RKO (cell line): ENCODE data around the gene SERPINA1.

ENCODE experiments used
- DNase-seq: peaks from one replicate; pipeline ENCODE4 v3.0.0-alpha.2; 2016; ENCODE audit warnings: low spot score

The SERPINA1 gene

DNA sequence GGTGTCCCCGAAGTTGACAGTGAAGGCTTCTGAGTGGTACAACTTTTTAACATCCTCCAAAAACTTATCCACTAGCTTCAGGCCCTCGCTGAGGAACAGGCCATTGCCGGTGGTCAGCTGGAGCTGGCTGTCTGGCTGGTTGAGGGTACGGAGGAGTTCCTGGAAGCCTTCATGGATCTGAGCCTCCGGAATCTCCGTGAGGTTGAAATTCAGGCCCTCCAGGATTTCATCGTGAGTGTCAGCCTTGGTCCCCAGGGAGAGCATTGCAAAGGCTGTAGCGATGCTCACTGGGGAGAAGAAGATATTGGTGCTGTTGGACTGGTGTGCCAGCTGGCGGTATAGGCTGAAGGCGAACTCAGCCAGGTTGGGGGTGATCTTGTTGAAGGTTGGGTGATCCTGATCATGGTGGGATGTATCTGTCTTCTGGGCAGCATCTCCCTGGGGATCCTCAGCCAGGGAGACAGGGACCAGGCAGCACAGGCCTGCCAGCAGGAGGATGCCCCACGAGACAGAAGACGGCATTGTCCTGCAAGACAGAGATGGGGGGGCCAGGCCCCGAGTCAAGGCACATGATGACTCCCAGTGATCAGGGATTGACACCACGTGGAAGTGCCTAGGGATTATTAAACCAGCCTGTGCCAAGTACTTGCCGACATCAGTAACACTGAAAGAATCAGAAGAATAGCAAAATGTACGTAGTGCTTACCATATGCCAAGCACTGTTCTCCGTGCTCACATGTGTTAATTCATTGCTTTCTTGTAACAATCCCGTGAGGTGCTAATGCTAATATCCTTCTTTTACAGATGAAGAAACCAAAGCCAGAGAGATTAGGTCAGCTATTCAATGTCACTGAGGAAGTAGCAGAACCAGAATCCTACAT is 5.4 kb downstream of the SERPINA1 start:
- DNase-seq = no peak

DNA sequence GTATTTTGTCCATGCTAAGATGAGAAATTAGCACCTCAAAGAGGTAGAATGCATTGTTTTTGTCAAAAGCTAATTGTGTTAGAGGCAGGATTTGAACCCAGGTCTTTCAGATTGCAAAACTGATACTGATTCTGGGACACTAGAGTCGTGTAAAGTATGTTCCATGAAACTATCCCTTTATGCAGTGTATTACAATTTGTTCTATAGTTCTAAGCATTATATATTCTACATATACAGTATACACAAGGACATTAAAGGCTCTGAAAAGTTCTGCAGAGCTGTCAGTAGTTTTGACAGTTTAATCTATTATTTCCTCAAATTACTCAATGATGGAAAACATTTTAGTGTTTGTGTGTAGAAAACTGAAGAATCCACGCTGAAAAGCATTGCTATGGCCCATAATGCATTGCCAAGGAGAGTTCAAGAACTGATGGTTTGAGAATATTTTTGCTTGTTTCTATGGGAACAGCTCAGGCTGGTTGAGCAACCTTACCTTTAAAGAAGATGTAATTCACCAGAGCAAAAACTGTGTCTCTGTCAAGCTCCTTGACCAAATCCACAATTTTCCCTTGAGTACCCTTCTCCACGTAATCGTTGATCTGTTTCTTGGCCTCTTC is 6.2 kb downstream of the SERPINA1 start:
- no peak for DNase-seq

DNA sequence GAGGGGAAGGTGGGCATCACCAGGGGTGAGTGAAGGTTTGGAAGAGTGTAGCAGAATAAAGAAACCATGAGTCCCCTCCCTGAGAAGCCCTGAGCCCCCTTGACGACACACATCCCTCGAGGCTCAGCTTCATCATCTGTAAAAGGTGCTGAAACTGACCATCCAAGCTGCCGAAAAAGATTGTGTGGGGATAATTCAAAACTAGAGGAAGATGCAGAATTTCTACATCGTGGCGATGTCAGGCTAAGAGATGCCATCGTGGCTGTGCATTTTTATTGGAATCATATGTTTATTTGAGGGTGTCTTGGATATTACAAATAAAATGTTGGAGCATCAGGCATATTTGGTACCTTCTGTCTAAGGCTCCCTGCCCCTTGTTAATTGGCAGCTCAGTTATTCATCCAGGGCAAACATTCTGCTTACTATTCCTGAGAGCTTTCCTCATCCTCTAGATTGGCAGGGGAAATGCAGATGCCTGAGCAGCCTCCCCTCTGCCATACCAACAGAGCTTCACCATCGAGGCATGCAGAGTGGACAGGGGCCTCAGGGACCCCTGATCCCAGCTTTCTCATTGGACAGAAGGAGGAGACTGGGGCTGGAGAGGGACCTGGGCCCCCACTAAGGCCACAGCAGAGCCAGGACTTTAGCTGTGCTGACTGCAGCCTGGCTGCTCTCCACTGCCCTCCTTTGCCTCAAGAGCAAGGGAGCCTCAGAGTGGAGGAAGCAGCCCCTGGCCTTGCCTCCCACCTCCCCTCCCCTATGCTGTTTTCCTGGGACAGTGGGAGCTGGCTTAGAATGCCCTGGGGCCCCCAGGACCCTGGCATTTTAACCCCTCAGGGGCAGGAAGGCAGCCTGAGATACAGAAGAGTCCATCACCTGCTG is 7.0 kb downstream of the SERPINA1 start:
- no peak for DNase-seq

GRCh38 chr14:94380225-94381148 is 7.9 kb downstream of the SERPINA1 start:
- DNase-seq = no peak

DNA sequence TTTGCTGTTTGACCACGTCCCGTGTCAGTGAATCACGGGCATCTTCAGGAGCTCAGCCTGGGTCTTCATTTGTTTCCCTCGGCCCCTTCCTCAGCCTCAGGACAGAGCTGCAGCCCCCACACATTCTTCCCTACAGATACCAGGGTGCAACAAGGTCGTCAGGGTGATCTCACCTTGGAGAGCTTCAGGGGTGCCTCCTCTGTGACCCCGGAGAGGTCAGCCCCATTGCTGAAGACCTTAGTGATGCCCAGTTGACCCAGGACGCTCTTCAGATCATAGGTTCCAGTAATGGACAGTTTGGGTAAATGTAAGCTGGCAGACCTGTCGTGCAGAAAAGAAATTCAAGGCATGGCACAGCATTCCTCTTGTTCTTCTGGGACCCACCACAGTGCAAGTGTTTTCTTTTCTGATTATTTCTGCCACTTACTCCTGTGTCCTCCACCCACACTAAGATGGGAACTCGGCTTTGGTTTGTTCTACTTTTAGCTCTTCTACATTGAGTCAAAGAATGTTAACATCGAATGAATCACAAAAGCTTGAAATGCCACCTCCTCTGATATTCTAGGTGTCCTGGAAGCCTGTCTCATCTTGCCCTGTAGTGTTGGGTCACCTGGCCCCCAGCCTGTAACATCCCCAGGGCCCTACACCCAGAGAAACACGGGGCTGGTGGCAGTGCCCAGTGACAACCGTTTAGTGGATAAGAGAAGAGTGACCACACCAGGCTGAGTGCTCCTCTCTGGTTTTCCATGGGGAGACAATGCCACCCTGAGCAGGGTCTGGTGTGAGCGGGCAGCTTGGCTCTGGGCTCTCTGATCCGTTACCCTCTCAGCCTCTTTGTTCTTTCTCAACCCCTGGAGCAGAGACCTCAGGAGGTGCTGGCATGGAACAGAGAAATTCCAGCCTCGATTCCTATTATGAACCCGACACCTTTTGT is 8.8 kb downstream of the SERPINA1 start:
- DNase-seq = no peak

DNA sequence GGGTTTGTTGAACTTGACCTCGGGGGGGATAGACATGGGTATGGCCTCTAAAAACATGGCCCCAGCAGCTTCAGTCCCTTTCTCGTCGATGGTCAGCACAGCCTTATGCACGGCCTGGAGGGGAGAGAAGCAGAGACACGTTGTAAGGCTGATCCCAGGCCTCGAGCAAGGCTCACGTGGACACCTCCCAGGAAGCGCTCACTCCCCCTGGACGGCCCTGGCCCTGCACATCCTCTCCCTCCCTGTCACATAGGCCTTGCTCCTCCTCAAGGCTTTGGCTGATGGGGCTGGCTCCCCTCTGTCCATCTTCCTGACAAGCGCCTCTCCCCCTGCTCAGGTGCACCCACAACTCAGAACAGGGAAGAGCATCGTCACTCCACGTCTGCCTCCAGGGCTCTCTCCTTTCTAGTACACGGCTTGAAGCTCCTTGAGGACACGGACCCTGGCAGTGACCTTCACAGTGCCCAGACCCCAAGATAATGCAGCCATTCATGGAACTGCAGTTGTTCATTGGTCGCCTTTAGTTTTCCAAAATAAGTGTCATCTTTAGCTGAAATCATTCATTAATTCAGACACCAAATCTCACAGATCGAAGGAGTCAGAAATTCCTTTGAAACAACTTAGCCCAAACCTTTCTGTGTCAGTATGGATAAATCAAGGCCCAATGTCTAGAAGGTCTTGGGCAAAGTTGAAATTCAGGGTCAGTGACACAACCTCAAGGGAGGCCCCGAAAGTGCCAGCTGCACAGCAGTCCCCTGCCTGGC is 9.7 kb downstream of the SERPINA1 start:
- no peak for DNase-seq

DNA sequence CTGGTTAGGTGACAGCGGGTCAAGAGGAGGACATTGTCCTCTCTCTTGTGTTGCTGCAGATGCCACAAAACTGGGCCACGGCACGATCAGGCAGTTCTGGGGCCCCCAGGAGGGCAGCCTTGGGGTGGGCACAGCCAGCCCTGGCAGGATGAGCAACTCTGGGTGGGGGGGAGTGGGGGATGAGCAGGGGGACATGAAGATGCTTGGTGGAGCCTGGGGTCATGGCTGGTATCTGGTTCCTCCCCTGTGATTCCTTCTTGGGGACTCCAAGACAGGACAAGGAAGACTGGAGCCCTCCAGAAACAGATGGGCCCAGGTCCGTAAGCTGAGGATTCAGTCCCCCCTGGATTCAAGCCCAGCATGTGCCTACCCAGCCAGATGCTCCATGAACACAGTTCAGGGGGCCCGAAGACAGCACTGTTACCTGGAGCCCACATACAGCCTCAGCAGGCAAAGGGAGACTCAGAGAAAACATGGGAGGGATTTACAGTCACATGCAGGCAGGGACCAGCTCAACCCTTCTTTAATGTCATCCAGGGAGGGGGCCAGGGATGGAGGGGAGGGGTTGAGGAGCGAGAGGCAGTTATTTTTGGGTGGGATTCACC is 10.4 kb downstream of the SERPINA1 start:
- DNase-seq = no peak

DNA sequence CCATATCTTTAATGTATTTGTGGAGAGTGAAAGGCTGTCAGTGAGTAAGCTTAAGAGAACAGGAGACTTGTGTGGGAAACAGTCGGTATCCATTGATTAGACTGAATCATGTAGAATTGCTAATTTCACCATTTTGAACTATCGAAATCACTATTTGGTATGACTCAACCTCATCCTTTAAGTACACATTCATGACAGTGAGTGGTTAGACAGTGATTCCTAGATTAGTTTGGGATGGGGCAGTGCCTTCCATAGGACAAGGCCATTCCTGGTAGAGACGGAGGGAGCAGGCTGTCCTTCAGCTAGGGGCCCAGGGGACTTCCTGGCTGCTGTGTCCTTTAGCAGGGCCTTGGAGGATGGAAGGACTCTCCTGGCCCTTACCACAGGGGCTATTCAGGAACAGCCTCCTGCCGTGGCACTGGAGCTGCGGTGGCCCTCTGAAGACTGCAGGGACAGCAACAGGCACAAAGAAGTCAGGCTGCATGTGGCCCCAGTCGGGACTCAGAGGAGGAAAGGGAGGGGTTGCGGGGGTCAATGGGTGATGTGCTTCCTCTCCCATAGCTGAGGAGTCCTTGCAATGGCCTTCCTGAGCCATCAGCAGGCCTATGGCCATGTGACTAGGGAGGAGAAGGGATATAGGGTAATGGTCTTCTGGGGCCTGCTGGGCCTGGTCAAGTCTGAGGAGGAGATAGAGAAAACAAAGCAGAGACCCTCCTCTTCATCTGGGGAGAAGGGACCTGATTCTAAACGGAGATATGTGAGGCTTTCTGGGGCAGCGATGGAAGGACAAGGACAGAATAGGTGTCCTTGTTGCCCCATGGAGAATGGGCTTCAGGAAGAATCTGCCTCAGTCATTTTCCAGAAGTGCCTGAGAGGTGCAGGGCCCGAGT is 11.2 kb downstream of the SERPINA1 start:
- no peak for DNase-seq

DNA sequence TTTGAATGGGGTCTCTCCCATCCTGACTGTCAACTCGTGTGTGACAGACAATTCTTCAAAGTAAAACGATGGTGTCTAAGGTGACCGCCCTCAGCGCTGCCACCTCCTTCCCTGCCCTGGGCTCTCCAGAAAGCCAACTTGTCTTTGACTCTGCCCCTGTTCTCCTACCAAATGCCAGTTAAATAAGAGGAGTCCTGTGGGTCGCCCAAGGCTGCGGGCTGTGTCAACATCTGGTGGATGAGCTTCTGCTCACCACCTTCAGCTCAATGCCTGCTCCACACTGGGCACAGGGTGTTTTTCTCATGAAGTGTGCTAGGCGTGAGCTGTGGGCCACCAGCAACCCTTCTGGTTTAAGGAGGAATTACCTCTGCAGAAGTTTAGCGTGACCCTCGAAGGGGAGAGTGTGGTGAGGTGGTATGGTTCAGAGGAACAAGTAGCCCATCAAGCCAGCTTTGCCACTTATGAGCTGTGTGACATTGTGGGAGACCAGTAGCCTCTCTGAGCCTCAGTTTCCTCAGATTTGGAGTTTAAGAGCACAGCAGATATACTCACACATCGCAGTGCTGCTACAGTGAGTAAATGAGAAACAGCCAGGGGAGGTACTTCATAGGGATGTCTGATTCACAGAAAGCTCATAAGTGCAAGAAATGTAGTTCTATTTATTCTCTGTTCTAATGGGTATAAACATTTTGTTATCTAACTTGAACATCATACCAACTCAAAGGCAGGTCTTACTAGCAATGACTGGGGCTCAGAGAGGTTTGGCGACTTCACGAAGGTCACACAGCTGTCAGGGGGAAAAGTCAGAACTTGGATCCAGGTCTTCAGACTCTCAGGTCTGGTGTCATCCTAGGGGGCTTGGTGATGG is 12.1 kb downstream of the SERPINA1 start:
- no peak for DNase-seq

DNA sequence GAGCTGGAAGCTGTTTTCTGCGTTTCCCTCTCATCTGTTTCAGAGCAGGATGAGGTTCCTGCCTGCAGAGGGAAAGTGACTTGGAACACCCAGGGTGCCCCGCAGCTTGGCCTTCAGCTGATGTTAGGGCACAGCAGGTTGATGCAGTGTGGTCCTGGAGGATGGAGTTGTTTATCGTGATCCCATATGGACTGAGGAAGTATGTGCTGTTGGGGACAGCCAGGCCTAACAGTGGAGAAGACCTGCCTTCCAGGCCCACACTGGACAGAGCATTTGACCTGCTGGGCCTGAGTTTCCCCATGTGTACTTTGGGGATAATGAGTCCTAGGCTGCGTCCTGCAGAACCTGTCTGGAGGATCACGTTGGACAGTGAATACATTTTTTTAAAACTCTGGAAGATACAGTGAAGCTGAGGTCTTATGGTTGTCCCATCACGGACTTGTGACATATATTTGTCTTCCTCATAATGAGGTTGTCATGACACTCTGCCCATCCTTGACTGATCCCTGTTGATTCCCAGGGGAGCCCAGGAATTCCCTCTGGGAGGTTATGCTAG is 12.8 kb downstream of the SERPINA1 start:
- no peak for DNase-seq

DNA sequence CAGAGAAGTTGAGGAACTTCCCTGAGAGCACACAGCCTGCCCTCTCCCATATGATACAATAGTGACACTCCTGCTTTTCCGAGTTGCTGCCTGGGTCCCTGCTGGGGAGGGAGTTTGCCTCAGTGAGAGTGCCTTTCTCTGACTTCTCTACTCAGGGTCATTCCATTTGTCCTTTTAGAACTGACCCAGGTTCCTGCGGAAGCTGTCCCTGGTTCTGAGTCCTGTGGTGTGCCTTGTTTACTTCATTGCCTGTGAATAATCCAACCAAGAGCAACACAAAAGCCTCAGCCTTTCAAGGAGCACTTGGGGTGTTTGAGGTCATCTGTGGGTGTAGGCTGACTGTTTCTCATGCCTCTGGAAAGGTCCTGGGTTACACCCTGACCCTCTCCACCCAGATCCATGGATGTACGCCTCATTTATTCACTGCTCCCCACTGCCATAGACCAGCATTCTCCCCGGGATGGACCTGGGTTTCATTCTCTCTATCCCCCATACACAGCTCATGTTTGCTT is 13.6 kb downstream of the SERPINA1 start:
- DNase-seq = no peak

DNA sequence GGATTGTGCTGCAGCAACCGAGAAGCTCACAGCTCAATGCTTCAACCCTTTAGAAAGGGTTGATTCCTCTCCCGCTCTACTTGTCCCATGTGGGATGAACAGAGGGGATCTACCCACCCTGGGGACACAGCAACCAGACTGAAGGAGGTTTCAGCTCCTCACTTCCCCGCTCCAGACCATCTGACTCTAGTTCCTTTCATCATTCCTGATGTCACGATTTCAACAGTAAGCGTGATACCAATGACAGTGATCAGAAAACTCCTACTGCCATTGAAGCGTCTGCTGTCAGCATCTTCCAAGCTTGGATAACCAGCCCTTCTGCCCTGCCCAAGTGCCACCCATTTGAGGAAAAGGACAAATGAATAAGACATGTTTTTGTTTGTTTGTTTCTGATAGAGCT is 14.3 kb downstream of the SERPINA1 start:
- DNase-seq = no peak

GRCh38 chr14:94373708-94374107 is 14.7 kb downstream of the SERPINA1 start:
- DNase-seq = peak; percentile 88

DNA sequence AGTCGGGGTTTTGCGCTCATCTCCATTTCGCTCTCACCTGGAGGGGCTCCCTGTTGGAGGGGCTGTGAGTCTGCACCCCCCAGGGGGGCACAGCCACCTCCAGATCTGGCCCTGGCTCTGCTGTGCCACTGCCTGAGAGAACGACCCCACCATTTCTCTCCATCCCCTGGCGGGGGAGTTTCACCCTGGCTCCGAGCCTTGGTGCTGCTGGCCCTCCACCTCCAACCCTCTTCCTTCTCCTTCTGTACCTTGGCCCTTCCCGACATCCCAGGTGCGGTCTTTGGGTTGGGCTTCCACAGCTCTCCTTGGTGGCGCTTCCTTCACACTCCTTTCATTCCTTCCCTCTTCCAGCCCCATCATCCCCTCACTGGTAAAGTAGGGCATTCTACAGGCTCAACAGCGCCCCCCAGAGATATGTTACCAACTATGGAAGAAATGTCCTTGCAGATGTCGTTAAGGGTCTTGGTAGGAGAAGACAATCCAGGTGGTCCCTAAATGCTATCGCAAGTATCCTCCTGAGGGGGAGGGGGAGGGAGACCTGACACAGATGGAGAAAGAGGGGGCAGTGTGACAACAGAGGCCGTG is 16.3 kb downstream of the SERPINA1 start:
- DNase-seq = no peak

DNA sequence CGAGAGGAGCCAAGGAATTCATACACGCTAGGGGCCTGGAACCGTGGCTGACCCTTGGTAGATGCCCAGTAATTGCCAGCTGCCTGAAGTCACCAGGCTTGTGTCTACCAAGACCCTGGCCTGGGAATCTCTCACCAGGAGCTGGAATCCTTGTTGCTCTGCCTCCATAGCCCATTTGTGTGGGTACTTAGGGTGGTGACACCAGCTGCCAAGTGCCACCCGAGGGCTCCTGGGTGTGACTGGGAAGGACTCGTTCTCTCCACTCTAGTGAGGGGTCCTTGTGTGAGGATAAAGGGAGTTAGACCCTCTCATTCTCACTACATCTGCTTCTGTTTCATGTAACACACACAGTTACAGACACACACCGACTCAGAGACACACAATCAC is 17.9 kb downstream of the SERPINA1 start:
- DNase-seq = no peak
